KMS-11 (cell line): ENCODE measurements around the gene ACADS.

ENCODE experiments used
- H2AFZ ChIP-seq: fragments of 200-600 bp; sonication (generic); 2 replicates; pipeline ENCODE4 v1.6.1; 2016; ENCODE audit warnings: antibody characterized with exemption, mixed run types, low read depth
- H3K27ac ChIP-seq: fragments of 200-600 bp; sonication (generic); 2 replicates; pipeline ENCODE4 v1.6.1; 2016; ENCODE audit warnings: mild to moderate bottlenecking, mixed run types
- H3K27me3 ChIP-seq: fragments of 200-600 bp; sonication (generic); 2 replicates; pipeline ENCODE4 v1.6.1; 2017; ENCODE audit warnings: mild to moderate bottlenecking, low read depth, mixed run types, moderate library complexity; ENCODE audit not compliant: insufficient read depth
- H3K36me3 ChIP-seq: fragments of 200-600 bp; sonication (generic); 2 replicates; pipeline ENCODE4 v1.6.1; 2017; ENCODE audit warnings: mild to moderate bottlenecking, mixed run types; ENCODE audit not compliant: insufficient read depth
- H3K4me1 ChIP-seq: fragments of 200-600 bp; sonication (generic); 2 replicates; pipeline ENCODE4 v1.6.1; 2016; ENCODE audit warnings: mild to moderate bottlenecking, low read depth, mixed run types; ENCODE audit not compliant: poor library complexity, severe bottlenecking
- H3K4me2 ChIP-seq: fragments of 200-600 bp; sonication (generic); 2 replicates; pipeline ENCODE4 v1.7.0; 2016; ENCODE audit warnings: mild to moderate bottlenecking, mixed run types
- H3K4me3 ChIP-seq: fragments of 200-600 bp; sonication (generic); IDR thresholded peaks from 2 replicates; pipeline ENCODE4 v1.6.1; 2017; ENCODE audit warnings: low read depth, low read length, mixed read lengths; ENCODE audit not compliant: insufficient read depth
- H3K79me2 ChIP-seq: fragments of 200-600 bp; sonication (generic); 2 replicates; pipeline ENCODE4 v1.6.1; 2016; ENCODE audit warnings: low read depth, mixed run types; ENCODE audit not compliant: insufficient read depth
- H3K9ac ChIP-seq: fragments of 200-600 bp; sonication (generic); 2 replicates; pipeline ENCODE4 v1.6.1; 2016; ENCODE audit warnings: mild to moderate bottlenecking, mixed run types
- H4K20me1 ChIP-seq: fragments of 200-600 bp; sonication (generic); 2 replicates; pipeline ENCODE4 v1.6.1; 2016; ENCODE audit warnings: mild to moderate bottlenecking, mixed run types; ENCODE audit not compliant: insufficient read depth
- CTCF ChIP-seq: fragments of 200-600 bp; sonication (generic); conservative IDR thresholded peaks from 2 replicates; pipeline ENCODE4 v1.6.1; 2017; ENCODE audit warnings: low read depth, mild to moderate bottlenecking, antibody characterized with exemption, low read length, moderate library complexity, mixed read lengths

The ACADS gene

GRCh38 chr12:120719496-120720233 is 6.0 kb upstream of the ACADS start:
- TF ChIP-seq CTCF, result no peak
- Histone ChIP-seq H2AFZ (no peak overlapping the region), H3K27ac (no peak overlapping the region), H3K4me2 (no peak overlapping the region), H3K79me2 (no peaks in the 10 kb centered on the region), H4K20me1 (no peaks in the 10 kb centered on the region), H3K4me1 (no peaks in the 10 kb centered on the region), H3K27me3 (no peaks in the 10 kb centered on the region), H3K36me3 (no peaks in the 10 kb centered on the region), H3K9ac (no peak overlapping the region), H3K4me3 (no peak overlapping the region)

- H4K20me1 ChIP-seq, result no peaks in the 10 kb centered on the region
- no peak for TF ChIP-seq CTCF
- no peaks in the 10 kb centered on the region for H3K36me3 ChIP-seq
- no peak overlapping the region for H3K4me3 ChIP-seq
- H2AFZ ChIP-seq, result no peak overlapping the region
- no peaks in the 10 kb centered on the region for H3K27me3 ChIP-seq
- no peak overlapping the region for H3K4me2 ChIP-seq
- no peak overlapping the region for H3K9ac ChIP-seq
- H3K4me1 ChIP-seq, result no peaks in the 10 kb centered on the region
- H3K79me2 ChIP-seq, result no peaks in the 10 kb centered on the region
- no peak overlapping the region for H3K27ac ChIP-seq
Observed at GRCh38 chr12:120720234-120720986, 5.2 kb upstream of the ACADS start.

- H3K27ac ChIP-seq, result no peak overlapping the region
- H3K79me2 ChIP-seq, result no peaks in the 10 kb centered on the region
- no peak for TF ChIP-seq CTCF
- H3K4me3 ChIP-seq, result no peak overlapping the region
- no peaks in the 10 kb centered on the region for H3K4me1 ChIP-seq
- H4K20me1 ChIP-seq, result no peaks in the 10 kb centered on the region
- H3K4me2 ChIP-seq, result no peak overlapping the region
- no peak overlapping the region for H3K9ac ChIP-seq
- H2AFZ ChIP-seq, result no peak overlapping the region
- no peaks in the 10 kb centered on the region for H3K27me3 ChIP-seq
- H3K36me3 ChIP-seq, result no peaks in the 10 kb centered on the region
Observed at GRCh38 chr12:120720987-120721801, 4.4 kb upstream of the ACADS start.

GRCh38 chr12:120721866-120722265 is 3.8 kb upstream of the ACADS start:
- no peaks in the 10 kb centered on the region for H3K36me3 ChIP-seq
- no peak overlapping the region for H2AFZ ChIP-seq
- H3K4me1 ChIP-seq, result no peaks in the 10 kb centered on the region
- no peak overlapping the region for H3K4me3 ChIP-seq
- no peak for TF ChIP-seq CTCF
- H3K27ac ChIP-seq, result no peak overlapping the region
- no peaks in the 10 kb centered on the region for H3K79me2 ChIP-seq
- no peaks in the 10 kb centered on the region for H4K20me1 ChIP-seq
- H3K27me3 ChIP-seq, result no peaks in the 10 kb centered on the region
- no peak overlapping the region for H3K9ac ChIP-seq
- H3K4me2 ChIP-seq, result no peak overlapping the region
